ENCODE data around the gene RAB34. TPM values are rescaled to one million over a fixed set of nuclear protein-coding genes. Genes with fewer than 3 reads are reported as not detected.

The RAB34 gene
- 80.6 and 99.5 TPM in 2 replicates for total RNA-seq

GRCh38 chr17:28717578-28718332, at the start of gene RAB34:
TSS of gene RAB34 (minus strand) at chr17:28717868. CDS start at chr17:28717266, 602 bp downstream.
- no peak for DNase-seq (ENCODE audit: extremely low read depth, low read depth, low spot score)

GRCh38 chr17:28765038-28765437, 47.4 kb upstream of the RAB34 start:
- DNase-seq (ENCODE audit: extremely low read depth, low read depth, low spot score) = no peak

GRCh38 chr17:28763804-28764266, 46.2 kb upstream of the RAB34 start:
- DNase-seq (ENCODE audit: extremely low read depth, low read depth, low spot score) = peak; percentile 57

DNA sequence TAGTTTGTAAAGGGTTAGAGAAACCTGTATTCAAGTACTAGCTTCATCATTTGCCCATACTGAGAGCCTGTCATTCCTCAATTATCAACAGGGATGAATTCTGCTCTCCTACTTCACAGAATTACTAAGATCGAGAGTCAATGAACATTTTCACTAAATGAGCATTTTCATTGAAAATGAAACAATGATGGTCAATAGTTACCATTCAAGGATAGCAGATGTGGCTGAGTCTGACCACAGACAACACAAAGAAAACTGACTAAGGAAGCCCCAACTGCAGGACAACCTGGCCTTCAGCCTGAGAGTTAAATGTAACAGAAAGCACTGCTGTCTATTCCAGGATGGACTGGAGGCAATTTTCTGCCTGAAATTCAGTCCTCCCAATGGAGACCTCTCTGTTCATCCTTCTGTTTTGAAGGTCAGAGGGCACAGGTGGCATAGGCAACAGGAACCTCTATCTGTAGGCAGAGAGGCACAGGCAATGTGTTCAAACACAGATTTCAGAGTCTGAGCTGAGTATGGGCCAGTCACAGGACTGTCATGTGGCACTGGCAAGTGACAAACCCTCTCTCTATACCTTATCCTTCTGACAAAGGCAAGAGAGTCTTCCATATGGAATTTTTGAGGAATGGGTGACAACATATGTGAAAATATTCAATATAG, 45.6 kb upstream of the RAB34 start:
- DNase-seq (ENCODE audit: extremely low read depth, low read depth, low spot score) = no peak

DNA sequence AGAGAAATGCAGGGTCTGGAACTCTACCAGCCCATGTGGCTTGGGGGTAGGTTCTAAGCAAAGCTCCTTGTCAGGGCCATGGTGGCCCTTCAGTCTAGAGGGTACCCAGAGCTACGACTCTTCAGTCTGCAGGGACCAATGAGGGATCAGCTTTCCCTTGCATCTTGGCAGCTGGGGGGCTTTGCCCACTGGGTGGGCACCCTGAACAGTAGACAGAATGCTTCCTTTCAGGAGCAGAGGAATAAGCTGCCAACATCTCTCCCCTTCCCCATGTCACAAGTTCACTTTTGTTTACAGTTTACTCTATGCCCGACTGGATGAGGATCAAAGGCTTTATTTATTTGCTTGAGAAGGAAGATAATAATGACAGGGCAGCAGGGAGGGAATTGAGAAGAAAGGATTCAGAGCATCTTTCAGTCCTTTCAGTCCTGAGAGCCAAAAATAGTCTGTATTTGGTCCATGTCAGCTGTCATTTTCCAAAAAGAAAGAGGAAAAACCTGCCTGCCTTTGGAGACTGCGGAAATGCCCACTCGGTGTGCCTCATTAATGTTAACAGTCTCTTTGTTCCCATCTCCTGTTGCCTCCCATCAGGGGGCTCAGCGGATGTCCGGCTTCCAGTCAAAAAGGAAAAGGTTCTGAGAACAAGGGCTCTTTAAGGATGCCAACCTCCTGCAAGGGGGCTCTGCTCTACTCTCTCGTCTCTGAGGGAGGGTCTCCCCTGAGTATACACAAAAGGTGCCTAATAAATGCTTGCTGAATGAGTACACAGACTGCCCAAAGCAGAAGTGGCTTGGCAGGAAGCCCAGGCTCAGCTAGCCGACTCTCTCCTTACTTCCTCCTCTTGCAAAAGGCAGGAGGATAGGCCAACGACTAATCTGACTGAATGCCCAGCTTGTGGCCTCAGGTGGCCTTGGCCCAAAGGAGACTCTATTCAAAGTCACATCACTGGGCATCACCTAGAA, 43.2 kb upstream of the RAB34 start:
- DNase-seq (ENCODE audit: extremely low read depth, low read depth, low spot score) = no peak

GRCh38 chr17:28759256-28759865, 41.7 kb upstream of the RAB34 start:
- no peak for DNase-seq (ENCODE audit: extremely low read depth, low read depth, low spot score)

DNA sequence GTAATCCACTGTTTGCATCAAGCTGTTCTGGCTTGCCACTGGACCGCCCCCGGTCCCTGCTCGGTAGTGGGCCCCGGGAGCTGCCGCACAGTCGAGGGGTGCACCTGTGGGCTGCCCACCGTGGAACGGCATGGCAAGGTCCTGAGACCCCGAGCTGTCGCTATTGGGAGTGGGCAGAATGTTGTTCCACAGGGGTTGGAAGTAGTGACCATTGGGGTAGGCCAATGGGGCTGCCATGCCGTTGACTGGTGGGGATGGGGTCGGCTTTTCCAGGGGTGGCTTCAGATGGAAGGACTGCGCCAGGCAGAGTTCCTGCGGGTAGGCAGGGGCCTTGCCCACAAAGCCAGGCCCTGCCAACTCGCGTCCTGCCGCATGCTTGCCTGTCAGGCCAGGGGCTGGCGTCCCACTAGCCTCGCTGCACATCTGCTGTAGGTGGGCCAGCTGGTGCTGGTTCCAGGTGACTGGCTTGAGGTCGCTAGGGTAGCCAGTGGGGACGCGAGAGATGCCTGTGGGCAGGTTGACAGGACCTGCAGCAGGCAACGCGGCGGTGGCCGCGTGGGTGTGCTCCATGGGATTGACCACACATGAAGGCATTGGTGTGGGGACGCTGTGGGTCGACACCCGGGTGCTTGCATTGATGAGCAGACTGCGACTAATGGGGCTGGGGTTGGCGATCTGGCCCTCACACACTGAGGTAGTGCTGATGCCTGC, 40.9 kb upstream of the RAB34 start:
- DNase-seq (ENCODE audit: extremely low read depth, low read depth, low spot score) = no peak

DNA sequence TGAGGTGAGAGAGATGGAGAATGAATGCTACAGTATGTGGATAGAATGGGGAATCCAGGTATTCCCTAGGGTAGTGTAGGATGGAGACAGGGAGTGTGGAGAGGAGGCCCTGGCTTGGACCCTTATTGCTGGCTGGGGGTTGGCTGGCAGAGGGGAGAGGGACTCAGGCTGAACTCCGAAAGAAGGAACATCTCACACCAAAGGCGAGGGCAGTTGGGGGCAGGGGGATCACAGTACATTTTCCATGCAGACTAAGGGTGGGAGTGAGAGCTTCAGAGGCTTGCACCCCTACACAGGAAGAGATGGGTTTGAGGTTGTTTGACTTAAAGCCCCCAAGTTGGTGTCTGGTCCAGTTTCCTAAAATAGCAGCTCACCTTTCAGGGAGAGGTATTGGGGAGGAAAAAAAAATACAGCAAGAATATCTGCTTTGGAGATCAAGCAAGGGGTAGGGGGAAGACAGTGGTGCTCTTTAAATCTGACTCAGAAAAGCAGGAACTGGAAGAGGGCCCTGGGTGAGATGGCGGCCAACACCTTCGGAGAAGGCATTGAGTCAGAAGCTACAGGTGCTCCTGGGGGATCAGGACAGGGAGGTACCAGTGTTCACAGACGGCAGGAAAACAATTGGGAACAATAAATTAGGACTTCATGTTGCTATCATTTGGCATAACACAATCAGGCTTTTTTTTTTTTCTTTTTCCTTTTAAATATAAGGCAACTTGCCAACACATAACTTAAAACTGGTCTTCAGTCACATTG, 38.6 kb upstream of the RAB34 start:
- no peak for DNase-seq (ENCODE audit: extremely low read depth, low read depth, low spot score)

GRCh38 chr17:28755486-28755885, 37.8 kb upstream of the RAB34 start:
- no peak for DNase-seq (ENCODE audit: extremely low read depth, low read depth, low spot score)

- DNase-seq (ENCODE audit: extremely low read depth, low read depth, low spot score) = no peak
Observed at GRCh38 chr17:28751600-28752366, 34.1 kb upstream of the RAB34 start.

DNA sequence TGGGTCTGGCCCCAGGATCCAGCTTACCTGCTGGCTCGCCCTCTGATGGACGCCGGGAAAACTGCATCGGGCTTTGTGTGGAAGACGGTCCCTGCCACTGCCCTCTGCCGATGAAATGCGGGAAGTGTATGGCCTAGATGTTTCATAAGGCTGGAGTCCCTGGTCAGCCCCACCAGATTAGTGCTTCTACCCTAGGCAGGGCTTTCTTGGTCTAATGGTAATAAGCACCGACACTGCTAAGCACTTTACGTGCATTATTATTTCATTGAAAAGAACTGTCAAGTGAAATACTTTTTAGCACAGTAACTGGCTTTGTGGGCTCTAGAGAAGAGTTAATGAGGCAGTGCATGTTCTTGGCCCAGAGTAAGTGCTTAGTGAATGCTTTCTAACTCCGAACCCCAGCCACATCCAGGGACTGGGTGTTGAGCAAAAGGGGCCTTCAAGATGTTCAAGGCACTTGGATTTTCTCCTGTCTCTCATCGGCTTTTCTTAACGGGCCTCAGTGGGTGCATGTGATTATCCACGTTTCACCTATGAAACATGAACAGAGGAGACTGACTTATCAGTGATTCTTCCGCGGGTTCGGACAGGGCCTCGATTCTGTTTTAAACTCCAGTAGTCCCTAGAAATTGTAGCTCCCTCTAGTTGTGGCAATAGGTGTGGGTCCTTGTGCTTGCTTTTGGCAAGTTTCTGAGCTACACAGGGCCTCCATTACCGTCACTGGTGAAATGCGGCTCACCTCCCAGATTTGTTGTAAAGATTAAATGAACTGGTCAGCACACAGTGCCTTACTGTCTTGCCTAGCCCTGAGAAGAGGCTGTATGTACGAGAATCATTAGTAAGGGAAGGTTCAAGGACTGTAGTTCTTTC, 32.7 kb upstream of the RAB34 start:
- DNase-seq (ENCODE audit: extremely low read depth, low read depth, low spot score) = peak; percentile 73

GRCh38 chr17:28749516-28750177, 32.0 kb upstream of the RAB34 start:
- no peak for DNase-seq (ENCODE audit: extremely low read depth, low read depth, low spot score)

- DNase-seq (ENCODE audit: extremely low read depth, low read depth, low spot score) = no peak
Observed at GRCh38 chr17:28748852-28749515, 31.3 kb upstream of the RAB34 start.

DNA sequence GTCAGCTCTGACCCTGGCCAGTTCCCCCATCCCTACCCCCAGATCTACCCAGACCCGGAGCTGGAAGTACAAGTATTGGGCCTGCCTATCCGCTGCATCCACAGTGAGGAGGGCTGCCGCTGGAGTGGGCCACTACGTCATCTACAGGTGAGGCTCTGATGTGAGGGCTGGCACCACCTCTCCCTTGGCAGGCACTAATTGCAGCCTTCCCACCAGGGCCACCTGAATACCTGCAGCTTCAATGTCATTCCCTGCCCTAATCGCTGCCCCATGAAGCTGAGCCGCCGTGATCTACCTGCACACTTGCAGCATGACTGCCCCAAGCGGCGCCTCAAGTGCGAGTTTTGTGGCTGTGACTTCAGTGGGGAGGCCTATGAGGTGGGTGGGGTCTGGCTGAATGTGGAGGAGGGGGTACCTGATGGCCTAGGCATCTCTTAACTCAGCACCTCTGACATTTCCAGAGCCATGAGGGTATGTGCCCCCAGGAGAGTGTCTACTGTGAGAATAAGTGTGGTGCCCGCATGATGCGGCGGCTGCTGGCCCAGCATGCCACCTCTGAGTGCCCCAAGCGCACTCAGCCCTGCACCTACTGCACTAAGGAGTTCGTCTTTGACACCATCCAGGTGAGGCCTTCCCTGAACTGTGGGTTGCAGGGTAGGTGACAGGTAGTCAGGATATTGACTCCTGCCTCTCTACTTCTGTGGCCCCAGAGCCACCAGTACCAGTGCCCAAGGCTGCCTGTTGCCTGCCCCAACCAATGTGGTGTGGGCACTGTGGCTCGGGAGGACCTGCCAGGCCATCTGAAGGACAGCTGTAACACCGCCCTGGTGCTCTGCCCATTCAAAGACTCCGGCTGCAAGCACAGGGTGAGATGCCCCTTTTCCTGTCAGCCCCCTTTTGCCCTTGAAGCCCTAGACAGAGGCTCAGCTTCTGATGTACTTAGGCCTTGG, 30.4 kb upstream of the RAB34 start:
- DNase-seq (ENCODE audit: extremely low read depth, low read depth, low spot score) = no peak

GRCh38 chr17:28747051-28747691, 29.5 kb upstream of the RAB34 start:
- no peak for DNase-seq (ENCODE audit: extremely low read depth, low read depth, low spot score)
